Measurements from ENCODE around the gene EYS. TPM values are rescaled to one million over a fixed set of nuclear protein-coding genes. Genes with fewer than 3 reads are reported as not detected.

EYS gene
- total RNA-seq, 1 experiment from 2014 or later = not detected

DNA sequence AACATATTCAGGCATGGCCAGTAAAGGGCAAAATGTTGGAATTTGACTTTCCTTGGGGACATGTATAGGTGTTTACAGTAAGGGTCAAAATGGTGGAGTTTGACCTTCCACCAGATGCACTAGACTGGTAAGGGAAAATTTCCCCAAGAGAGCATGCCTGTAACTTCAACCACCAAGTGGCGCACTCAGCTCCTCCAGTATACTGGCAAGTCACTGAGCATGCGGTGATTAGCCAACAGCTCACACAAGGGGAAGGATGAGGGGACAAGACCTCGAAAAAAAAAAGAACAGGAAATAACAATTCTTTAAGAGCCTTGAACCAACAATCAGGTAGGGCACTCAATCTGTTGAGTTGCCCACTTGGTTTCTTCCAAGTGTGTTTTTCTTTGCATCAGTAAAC lies 140.9 kb downstream of the EYS start:
- peak; percentile 67 for DNase-seq
- no peak overlapping the region for H2BK20ac ChIP-seq (ENCODE audit: low read depth, low read length, poor library complexity, severe bottlenecking)
- H2BK15ac ChIP-seq (ENCODE audit: low read depth, low read length) = no peak overlapping the region
- no peak overlapping the region for H2AK5ac ChIP-seq (ENCODE audit: insufficient read length, low read length)
- Mint-ChIP-seq H3K9me3 (peaks cover 12 to 28% of the 10 kb centered on the region in 2 experiments; a peak in 4 of 5 replicates), H3K4me3 (no peak overlapping the region), H3K36me3 (ENCODE audit: insufficient read depth in 1 of 3, low read depth in 3 of 3) (peaks cover 14 to 31% (median 21%) of the 10 kb centered on the region in 3 experiments), H3K4me1 (peaks cover 38% of the 10 kb centered on the region in 2 experiments), H3K27ac (no peak overlapping the region), H3K27me3 (ENCODE audit: low read depth) (no peaks in the 10 kb centered on the region)
- peaks cover 2% of the 10 kb centered on the region; the same call in 1 of the 2 replicates for H3K4me1 ChIP-seq (ENCODE audit: insufficient read depth, low read length)
- H3K14ac ChIP-seq (ENCODE audit: insufficient read depth, low read length) = no peak overlapping the region
- no peaks in the 10 kb centered on the region for H3K79me1 ChIP-seq (ENCODE audit: insufficient read depth, low read depth, low read length, poor library complexity, severe bottlenecking)
- no peak overlapping the region for H3K4me2 ChIP-seq (ENCODE audit: insufficient read depth, insufficient read length, low read length)
- no peak overlapping the region for H2BK12ac ChIP-seq (ENCODE audit: insufficient read length, low read depth, low read length)
- no CpG with 5 or more reads among the region's 3 CpGs for WGBS (ENCODE audit: extremely low coverage, insufficient read length, low lambda C conversion rate)
- H2AFZ ChIP-seq (ENCODE audit: low read length) = no peak overlapping the region
- H3K9me3 ChIP-seq (ENCODE audit: control insufficient read depth, low read depth, low read length) = no peaks in the 10 kb centered on the region
- no peak overlapping the region for H3K56ac ChIP-seq (ENCODE audit: insufficient read length, low read depth, low read length)
- no peak overlapping the region for H3T11ph ChIP-seq (ENCODE audit: low read length)
- H3K9ac ChIP-seq (ENCODE audit: extremely low read depth, insufficient read length, low read length) = no peak overlapping the region
- H3K23ac ChIP-seq (ENCODE audit: insufficient read length, low read depth, low read length) = no peak overlapping the region
- no peak overlapping the region for H2BK120ac ChIP-seq (ENCODE audit: low read depth, low read length, poor library complexity, severe bottlenecking)
- H2BK5ac ChIP-seq (ENCODE audit: insufficient read length, low read length) = no peak overlapping the region
- no peaks in the 10 kb centered on the region for H3K27me3 ChIP-seq (ENCODE audit: insufficient read depth, low read length)
- H4K20me1 ChIP-seq (ENCODE audit: control insufficient read depth, insufficient read depth, insufficient read length) = no peaks in the 10 kb centered on the region
- H3K27ac ChIP-seq (ENCODE audit: insufficient read length, low read depth, low read length) = no peak overlapping the region
- H4K91ac ChIP-seq (ENCODE audit: insufficient read length, low read depth, low read length) = no peak overlapping the region
- no peak overlapping the region for H3K18ac ChIP-seq (ENCODE audit: insufficient read length, low read depth, low read length)
- H4K5ac ChIP-seq (ENCODE audit: insufficient read length, low read depth, low read length) = no peak overlapping the region
- no peaks in the 10 kb centered on the region for H3K79me2 ChIP-seq (ENCODE audit: insufficient read depth, low read length)
- H3K4ac ChIP-seq (ENCODE audit: low read depth, low read length) = no peak overlapping the region
- no peaks in the 10 kb centered on the region for H3K23me2 ChIP-seq (ENCODE audit: insufficient read length, low read depth, low read length, poor library complexity, severe bottlenecking)
- TF ChIP-seq, protein P1, sequence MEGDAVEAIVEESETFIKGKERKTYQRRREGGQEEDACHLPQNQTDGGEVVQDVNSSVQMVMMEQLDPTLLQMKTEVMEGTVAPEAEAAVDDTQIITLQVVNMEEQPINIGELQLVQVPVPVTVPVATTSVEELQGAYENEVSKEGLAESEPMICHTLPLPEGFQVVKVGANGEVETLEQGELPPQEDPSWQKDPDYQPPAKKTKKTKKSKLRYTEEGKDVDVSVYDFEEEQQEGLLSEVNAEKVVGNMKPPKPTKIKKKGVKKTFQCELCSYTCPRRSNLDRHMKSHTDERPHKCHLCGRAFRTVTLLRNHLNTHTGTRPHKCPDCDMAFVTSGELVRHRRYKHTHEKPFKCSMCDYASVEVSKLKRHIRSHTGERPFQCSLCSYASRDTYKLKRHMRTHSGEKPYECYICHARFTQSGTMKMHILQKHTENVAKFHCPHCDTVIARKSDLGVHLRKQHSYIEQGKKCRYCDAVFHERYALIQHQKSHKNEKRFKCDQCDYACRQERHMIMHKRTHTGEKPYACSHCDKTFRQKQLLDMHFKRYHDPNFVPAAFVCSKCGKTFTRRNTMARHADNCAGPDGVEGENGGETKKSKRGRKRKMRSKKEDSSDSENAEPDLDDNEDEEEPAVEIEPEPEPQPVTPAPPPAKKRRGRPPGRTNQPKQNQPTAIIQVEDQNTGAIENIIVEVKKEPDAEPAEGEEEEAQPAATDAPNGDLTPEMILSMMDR (conservative IDR thresholded peaks at IDR 0.05) = peak; percentile 57; the same call in 2 of the 3 replicates
- no peak overlapping the region for H4K8ac ChIP-seq (replicated peaks; ENCODE audit: insufficient read length, low read depth, low read length)
